OCI-LY1 (cell line): Measurements from ENCODE around the gene TMC5.

Experiments used
- EZH2 ChIP-seq: fragments of 200-600 bp; sonication (generic), shearing (Covaris generic); IDR thresholded peaks from 2 replicates; pipeline ENCODE4 v1.8.0; 2017; ENCODE audit warnings: borderline replicate concordance, mixed run types, mild to moderate bottlenecking, antibody characterized with exemption, low read length, moderate library complexity, mixed read lengths
- TF ChIP-seq, protein P1 (sequence below): fragments of 200-600 bp; sonication (generic), shearing (Covaris generic); IDR thresholded peaks from 2 replicates; pipeline ENCODE4 v1.5.1; 2017; ENCODE audit warnings: mild to moderate bottlenecking, antibody characterized with exemption, low read length, moderate library complexity, mixed read lengths

GRCh38 chr16:19503461-19504075 lies 85.9 kb downstream of the TMC5 start:
- TF ChIP-seq, protein P1, sequence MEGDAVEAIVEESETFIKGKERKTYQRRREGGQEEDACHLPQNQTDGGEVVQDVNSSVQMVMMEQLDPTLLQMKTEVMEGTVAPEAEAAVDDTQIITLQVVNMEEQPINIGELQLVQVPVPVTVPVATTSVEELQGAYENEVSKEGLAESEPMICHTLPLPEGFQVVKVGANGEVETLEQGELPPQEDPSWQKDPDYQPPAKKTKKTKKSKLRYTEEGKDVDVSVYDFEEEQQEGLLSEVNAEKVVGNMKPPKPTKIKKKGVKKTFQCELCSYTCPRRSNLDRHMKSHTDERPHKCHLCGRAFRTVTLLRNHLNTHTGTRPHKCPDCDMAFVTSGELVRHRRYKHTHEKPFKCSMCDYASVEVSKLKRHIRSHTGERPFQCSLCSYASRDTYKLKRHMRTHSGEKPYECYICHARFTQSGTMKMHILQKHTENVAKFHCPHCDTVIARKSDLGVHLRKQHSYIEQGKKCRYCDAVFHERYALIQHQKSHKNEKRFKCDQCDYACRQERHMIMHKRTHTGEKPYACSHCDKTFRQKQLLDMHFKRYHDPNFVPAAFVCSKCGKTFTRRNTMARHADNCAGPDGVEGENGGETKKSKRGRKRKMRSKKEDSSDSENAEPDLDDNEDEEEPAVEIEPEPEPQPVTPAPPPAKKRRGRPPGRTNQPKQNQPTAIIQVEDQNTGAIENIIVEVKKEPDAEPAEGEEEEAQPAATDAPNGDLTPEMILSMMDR = no peak
- TF ChIP-seq EZH2 = no peak
